AG04450 (cell line): Measurements from ENCODE around the gene NKX1-2. TPM values are rescaled to one million over a fixed set of nuclear protein-coding genes. Genes with fewer than 3 reads are reported as not detected.

ENCODE experiments used
- CTCF ChIA-PET: fragments of 300-600, 350-600 bp; formaldehyde crosslinking; extraction: SDS; loops from one replicate; lab custom pipeline; 2022; ENCODE audit warnings: antibody characterized with exemption, inconsistent platforms; lab: Charles Lee
- POLR2A ChIA-PET: fragments of 350-600 bp; formaldehyde crosslinking; extraction: SDS; loops from one replicate; lab custom pipeline; 2021; ENCODE audit warnings: antibody characterized with exemption, inconsistent platforms; lab: Yijun Ruan, JAX
- DNase-seq: peaks from one replicate; pipeline ENCODE4 v3.0.0-alpha.2; 2011; ENCODE audit warnings: low read depth, low spot score
- H3K27ac ChIP-seq: one replicate; pipeline ENCODE4 v1.5.1; 2012; ENCODE audit warnings: low read depth, low read length, control low read depth
- H3K27me3 ChIP-seq: one replicate; pipeline ENCODE4 v1.6.0; 2012; ENCODE audit warnings: low read length; ENCODE audit not compliant: control insufficient read depth, insufficient read depth
- H3K4me3 ChIP-seq: 2 replicates; pipeline ENCODE4 v1.5.1; 2011; ENCODE audit warnings: mild to moderate bottlenecking, low read depth, low read length, control low read depth
- H3K9me3 ChIP-seq: 2 replicates; pipeline ENCODE4 v1.5.1; 2012; ENCODE audit warnings: low read length; ENCODE audit not compliant: control insufficient read depth, insufficient read depth
- polyA plus RNA-seq: library from polyadenylated mRNA; depleted of rRNA; stranded (reverse); fragments of >200 nt; gene quantifications from 2 replicates; pipeline ENCODE4 v1.2.3, GENCODE V29; 2011
- TF ChIP-seq, protein P1 (sequence below): IDR thresholded peaks from 2 replicates; pipeline ENCODE4 v1.5.1; 2011; ENCODE audit warnings: low read depth, low read length, control low read depth, inconsistent platforms

Gene NKX1-2
- polyA plus RNA-seq, 1 experiment = not detected

DNA sequence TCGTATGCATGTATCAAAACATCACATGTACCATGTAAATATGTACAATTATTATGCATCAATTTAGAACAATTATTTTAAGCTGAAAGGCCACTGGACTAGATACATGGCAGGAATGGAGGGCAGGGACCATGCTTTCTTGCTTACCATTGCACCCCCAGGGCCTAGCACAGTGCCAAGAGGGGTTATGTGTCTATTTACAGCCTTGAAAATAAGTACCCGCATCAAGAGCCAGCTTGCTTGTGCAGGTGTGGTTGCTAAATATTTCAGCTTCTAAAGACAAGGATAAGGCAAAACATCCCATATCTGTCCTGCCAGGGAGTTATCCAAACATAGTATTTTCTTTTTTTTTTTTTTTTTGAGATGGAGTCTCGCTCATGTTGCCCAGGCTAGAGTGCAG is 16.4 kb downstream of the NKX1-2 start:
- TF ChIP-seq, protein P1, sequence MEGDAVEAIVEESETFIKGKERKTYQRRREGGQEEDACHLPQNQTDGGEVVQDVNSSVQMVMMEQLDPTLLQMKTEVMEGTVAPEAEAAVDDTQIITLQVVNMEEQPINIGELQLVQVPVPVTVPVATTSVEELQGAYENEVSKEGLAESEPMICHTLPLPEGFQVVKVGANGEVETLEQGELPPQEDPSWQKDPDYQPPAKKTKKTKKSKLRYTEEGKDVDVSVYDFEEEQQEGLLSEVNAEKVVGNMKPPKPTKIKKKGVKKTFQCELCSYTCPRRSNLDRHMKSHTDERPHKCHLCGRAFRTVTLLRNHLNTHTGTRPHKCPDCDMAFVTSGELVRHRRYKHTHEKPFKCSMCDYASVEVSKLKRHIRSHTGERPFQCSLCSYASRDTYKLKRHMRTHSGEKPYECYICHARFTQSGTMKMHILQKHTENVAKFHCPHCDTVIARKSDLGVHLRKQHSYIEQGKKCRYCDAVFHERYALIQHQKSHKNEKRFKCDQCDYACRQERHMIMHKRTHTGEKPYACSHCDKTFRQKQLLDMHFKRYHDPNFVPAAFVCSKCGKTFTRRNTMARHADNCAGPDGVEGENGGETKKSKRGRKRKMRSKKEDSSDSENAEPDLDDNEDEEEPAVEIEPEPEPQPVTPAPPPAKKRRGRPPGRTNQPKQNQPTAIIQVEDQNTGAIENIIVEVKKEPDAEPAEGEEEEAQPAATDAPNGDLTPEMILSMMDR = no peak
- Histone ChIP-seq H3K27me3 (peaks cover 5% of the 10 kb centered on the region), H3K27ac (no peak overlapping the region), H3K4me3 (no peak overlapping the region), H3K9me3 (no peaks in the 10 kb centered on the region)
- ChIA-PET CTCF (interaction anchor here (1.1 kb wide), 1 partner anchor 45 kb away, joined by 6 read pairs; no protein-coding TSS in a partner anchor), POLR2A (no interaction called here)
- no peak for DNase-seq

DNA sequence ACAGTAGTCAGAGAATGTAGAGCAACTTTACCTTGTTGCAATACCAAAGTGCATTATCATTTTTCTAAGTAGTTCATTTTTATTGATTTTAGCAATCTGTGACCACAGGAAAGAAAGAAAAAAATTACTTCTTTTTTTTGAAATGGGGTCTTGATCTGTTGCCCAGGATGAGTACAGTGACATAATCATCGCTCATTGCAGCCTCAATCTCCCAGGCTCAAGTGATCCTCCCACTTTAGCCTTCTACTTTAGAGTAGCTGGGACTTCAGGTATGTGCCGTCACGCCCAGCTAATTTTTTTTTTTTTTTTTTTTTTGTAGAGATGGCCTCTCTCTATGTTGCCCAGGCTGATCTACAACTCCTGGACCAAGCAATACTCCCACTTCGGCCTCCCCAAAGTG is 19.8 kb downstream of the NKX1-2 start:
- no peak for DNase-seq
- TF ChIP-seq, protein P1 = no peak
- H3K27me3 ChIP-seq = peaks cover 12% of the 10 kb centered on the region
- no peak overlapping the region for H3K27ac ChIP-seq
- POLR2A ChIA-PET = no interaction called here
- CTCF ChIA-PET = no interaction called here
- no peak overlapping the region for H3K4me3 ChIP-seq
- no peaks in the 10 kb centered on the region for H3K9me3 ChIP-seq

DNA sequence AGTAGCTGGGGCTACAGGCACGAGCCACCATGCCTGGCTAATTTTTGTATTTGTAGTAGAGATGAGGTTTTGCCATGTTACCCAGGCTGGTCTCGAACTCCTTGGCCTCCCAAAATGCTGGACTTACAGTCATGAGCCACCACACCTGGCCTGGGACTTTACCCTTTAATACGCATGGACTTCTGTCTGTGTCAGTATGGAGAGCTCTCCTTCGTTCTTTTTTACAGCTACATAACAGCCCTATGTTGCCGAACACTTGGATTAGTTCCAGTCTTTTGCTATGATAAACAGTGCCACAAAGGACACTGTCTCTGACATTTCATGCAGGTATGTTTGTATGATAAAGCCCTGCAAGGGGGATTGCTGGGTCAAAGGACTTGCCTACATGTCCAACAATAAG is 20.3 kb downstream of the NKX1-2 start:
- DNase-seq = no peak
- ChIA-PET POLR2A (no interaction called here), CTCF (no interaction called here)
- H3K9me3 ChIP-seq = no peaks in the 10 kb centered on the region
- no peak overlapping the region for H3K4me3 ChIP-seq
- TF ChIP-seq, protein P1 = no peak
- no peak overlapping the region for H3K27ac ChIP-seq
- H3K27me3 ChIP-seq = peaks cover 12% of the 10 kb centered on the region

DNA sequence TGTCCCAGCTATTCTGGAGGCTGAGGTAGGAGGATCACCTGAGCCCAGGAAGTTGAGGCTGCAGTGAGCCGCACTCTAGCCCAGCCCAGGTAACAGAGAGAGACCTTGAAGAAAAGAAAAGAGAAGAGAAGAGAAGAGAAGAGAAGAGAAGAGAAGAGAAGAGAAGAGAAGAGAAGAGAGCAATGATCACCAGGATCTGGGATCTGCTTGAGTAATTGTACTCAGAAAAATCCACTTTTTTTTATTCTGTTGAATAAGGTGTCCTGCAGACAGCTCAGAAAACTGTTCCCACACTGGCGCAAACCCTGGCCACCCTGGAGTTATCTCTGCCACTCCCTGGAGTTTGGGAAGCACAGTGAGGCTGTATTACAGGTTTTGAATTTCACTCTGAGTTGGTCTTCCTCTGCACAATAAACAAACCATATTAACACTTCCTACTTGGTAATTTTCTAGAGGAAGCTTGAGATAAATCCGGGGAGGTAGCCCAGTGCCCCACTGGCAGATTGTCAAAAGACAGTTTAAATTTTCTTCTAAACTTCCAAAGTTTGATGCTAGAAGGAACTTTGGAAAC is 21.5 kb downstream of the NKX1-2 start:
- CTCF ChIA-PET = no interaction called here
- H3K4me3 ChIP-seq = no peak overlapping the region
- H3K27ac ChIP-seq = no peak overlapping the region
- no peak for DNase-seq
- TF ChIP-seq, protein P1 = no peak
- no peaks in the 10 kb centered on the region for H3K9me3 ChIP-seq
- POLR2A ChIA-PET = no interaction called here
- peaks cover 16% of the 10 kb centered on the region for H3K27me3 ChIP-seq

DNA sequence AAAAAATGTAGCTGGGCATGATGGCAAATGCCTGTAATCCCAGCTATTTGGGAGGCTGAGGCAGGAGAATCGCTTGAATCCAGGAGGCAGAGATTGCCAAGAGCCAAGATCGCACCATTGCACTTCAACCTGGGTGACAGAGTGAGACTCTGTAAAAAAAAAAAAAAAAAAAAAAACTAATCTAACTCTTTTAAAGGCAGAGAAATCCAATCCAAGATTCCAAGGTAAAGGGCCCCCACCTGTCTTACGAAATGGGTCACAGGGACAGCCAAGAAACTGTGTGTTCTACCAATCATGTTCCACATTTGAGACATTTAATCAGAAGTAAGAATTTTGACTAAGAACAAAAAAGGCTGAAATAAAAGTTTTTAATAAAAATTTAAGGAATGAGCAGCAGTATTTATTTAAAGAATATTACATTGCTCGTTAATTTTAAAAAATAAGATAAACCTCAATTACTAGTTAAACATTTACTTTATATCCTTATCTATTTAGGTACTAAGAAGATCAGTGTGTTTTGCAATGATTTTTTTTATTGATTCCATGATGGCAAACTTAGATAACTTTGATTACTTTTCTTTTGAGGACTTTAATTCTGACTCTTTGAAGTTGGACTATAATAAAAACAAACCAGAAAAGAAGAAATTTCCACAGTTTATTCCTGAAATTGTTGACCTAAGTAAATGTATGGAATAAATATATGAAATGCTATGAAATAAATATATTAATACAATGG is 24.4 kb downstream of the NKX1-2 start:
- Histone ChIP-seq H3K9me3 (no peaks in the 10 kb centered on the region), H3K27ac (no peak overlapping the region), H3K27me3 (peaks cover 27% of the 10 kb centered on the region), H3K4me3 (no peak overlapping the region)
- TF ChIP-seq, protein P1 = no peak
- no peak for DNase-seq
- CTCF ChIA-PET = interaction anchor here (0.7 kb wide), 1 partner anchor 315 kb away, joined by 3 read pairs; no protein-coding TSS in a partner anchor
- POLR2A ChIA-PET = interaction anchor here (0.6 kb wide), 1 partner anchor 19 kb away, joined by 3 read pairs; no protein-coding TSS in a partner anchor
